ENCODE data around the gene STRN3.
A peak's percentile ranks its signal among the peaks of the same experiment; 100 is the strongest.

The STRN3 gene

DNA sequence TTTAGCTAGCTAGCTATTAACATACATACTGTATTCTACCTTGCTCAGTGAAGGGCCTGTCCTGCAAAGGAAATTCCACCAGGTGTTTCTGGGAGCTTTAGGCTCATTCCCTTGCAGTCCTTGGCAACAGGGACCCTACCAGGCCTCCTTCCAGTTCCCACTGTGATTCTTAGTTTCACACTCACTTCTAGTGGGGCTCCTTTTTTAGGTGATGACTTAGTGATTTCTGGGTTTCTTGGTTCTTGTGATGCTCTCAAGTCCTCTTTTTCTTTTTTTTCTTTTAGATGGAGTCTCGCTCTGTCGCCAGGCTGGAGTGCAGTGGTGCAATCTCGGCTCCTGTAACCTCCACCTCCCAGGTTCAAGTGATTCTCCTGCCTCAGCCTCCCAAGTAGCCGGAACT is 10.4 kb upstream of the STRN3 start:
- TF ChIP-seq TOX (CRISPR knock-in tag; IDR thresholded peaks at IDR 0.05; ENCODE audit: borderline replicate concordance) (no peak), ZFP30 (CRISPR knock-in tag; IDR thresholded peaks at IDR 0.05) (no peak), OSR1 (CRISPR knock-in tag; IDR thresholded peaks at IDR 0.05) (no peak), CSDC2 (CRISPR knock-in tag; IDR thresholded peaks at IDR 0.05) (no peak), ZNF70 (CRISPR knock-in tag; IDR thresholded peaks at IDR 0.05) (no peak), POU6F1 (CRISPR knock-in tag; IDR thresholded peaks at IDR 0.05; ENCODE audit: borderline replicate concordance, low read depth) (no peak), GLIS3 (CRISPR knock-in tag; IDR thresholded peaks at IDR 0.05) (no peak), ZNF8 (CRISPR knock-in tag; IDR thresholded peaks at IDR 0.05) (no peak), ZC3H10 (CRISPR knock-in tag; IDR thresholded peaks at IDR 0.05) (no peak)
- TF ChIP-seq, protein P1, sequence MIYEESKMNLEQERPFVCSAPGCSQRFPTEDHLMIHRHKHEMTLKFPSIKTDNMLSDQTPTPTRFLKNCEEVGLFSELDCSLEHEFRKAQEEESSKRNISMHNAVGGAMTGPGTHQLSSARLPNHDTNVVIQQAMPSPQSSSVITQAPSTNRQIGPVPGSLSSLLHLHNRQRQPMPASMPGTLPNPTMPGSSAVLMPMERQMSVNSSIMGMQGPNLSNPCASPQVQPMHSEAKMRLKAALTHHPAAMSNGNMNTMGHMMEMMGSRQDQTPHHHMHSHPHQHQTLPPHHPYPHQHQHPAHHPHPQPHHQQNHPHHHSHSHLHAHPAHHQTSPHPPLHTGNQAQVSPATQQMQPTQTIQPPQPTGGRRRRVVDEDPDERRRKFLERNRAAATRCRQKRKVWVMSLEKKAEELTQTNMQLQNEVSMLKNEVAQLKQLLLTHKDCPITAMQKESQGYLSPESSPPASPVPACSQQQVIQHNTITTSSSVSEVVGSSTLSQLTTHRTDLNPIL (CRISPR knock-in tag; IDR thresholded peaks at IDR 0.05; ENCODE audit: low read depth) = no peak
- no peak for ATAC-seq

DNA sequence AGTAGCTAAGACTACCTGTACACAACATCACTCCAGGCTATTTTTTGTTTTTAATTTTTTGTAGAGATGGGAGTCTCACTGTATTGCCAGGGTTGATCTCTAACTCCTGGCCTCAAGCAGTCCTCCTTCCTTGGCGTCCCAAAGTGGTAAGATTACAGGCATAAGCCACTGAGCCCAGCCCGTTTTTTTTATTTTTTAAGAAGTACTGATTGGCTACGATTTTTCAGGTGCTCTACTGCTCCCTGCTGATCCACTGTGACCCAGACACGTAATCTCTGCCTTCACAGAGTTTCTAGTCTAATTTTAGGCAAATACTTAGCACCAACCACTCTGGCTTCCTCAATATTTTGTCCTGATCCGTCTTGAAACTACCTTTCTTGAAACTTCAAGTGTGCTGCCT is 4.3 kb upstream of the STRN3 start:
- no peak for ATAC-seq
- TF ChIP-seq, protein P2, sequence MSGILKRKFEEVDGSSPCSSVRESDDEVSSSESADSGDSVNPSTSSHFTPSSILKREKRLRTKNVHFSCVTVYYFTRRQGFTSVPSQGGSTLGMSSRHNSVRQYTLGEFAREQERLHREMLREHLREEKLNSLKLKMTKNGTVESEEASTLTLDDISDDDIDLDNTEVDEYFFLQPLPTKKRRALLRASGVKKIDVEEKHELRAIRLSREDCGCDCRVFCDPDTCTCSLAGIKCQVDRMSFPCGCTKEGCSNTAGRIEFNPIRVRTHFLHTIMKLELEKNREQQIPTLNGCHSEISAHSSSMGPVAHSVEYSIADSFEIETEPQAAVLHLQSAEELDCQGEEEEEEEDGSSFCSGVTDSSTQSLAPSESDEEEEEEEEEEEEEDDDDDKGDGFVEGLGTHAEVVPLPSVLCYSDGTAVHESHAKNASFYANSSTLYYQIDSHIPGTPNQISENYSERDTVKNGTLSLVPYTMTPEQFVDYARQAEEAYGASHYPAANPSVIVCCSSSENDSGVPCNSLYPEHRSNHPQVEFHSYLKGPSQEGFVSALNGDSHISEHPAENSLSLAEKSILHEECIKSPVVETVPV (CRISPR knock-in tag; IDR thresholded peaks at IDR 0.05) = no peak
- TF ChIP-seq ZFP3 (CRISPR knock-in tag; IDR thresholded peaks at IDR 0.05) = no peak
- no peak for TF ChIP-seq PATZ1 (CRISPR knock-in tag; IDR thresholded peaks at IDR 0.05; ENCODE audit: borderline replicate concordance)
- TF ChIP-seq TOX (CRISPR knock-in tag; IDR thresholded peaks at IDR 0.05; ENCODE audit: borderline replicate concordance) = no peak
- no peak for TF ChIP-seq ISL1 (CRISPR knock-in tag; IDR thresholded peaks at IDR 0.05)
- no peak for TF ChIP-seq OSR1 (CRISPR knock-in tag; IDR thresholded peaks at IDR 0.05)

- TF ChIP-seq PPARA (CRISPR knock-in tag; IDR thresholded peaks at IDR 0.05; ENCODE audit: borderline replicate concordance) (no peak), TOX (CRISPR knock-in tag; IDR thresholded peaks at IDR 0.05; ENCODE audit: borderline replicate concordance) (no peak), GLIS3 (CRISPR knock-in tag; IDR thresholded peaks at IDR 0.05) (no peak), ESRRG (CRISPR knock-in tag; IDR thresholded peaks at IDR 0.05) (no peak), TCF4 (CRISPR knock-in tag; IDR thresholded peaks at IDR 0.05; ENCODE audit: borderline replicate concordance) (no peak)
- ATAC-seq = no peak
Observed at GRCh38 chr14:31029016-31029970, 3.1 kb upstream of the STRN3 start.

DNA sequence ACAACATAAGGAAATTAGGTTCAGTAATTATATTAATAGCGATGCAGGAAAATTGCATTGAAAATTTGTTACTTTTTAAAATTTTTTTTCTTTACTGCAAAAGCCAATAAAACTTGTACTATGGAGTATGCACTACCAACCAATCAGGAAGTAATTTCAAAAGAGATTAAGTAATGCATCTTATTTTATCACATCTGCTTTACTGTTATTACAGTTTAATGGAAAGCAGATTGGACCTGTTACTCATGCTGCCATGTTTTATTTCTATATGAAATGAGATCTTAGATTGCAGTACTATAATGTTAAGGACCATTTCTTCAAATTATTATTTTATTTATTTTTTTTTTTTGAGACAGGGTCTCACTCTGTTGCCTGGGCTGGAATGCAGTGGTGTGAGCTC is 1.7 kb upstream of the STRN3 start:
- ATAC-seq = no peak
- TF ChIP-seq PPARA (CRISPR knock-in tag; IDR thresholded peaks at IDR 0.05; ENCODE audit: borderline replicate concordance) (no peak), ESRRG (CRISPR knock-in tag; IDR thresholded peaks at IDR 0.05) (no peak), TCF4 (CRISPR knock-in tag; IDR thresholded peaks at IDR 0.05; ENCODE audit: borderline replicate concordance) (peak; percentile 91), TOX (CRISPR knock-in tag; IDR thresholded peaks at IDR 0.05; ENCODE audit: borderline replicate concordance) (no peak), ZC3H10 (CRISPR knock-in tag; IDR thresholded peaks at IDR 0.05) (no peak)
- TF ChIP-seq, protein P1 (CRISPR knock-in tag; IDR thresholded peaks at IDR 0.05; ENCODE audit: low read depth) = no peak

Data from SK-N-SH treated with all-trans-retinoic acid at 6 μM for 48 hours (cell line).